GM19351 (cell line): ENCODE measurements around the gene UGT1A7.

Experiments
- ATAC-seq: cut with Tn5 transposase; IDR thresholded peaks from one replicate; pipeline ENCODE4 v1.9.1; 2021; ENCODE audit warnings: mild to moderate bottlenecking, moderate library complexity; ENCODE audit not compliant: unreplicated experiment

The UGT1A7 gene

GRCh38 chr2:233758141-233758540, 76.4 kb downstream of the UGT1A7 start:
- ATAC-seq = no peak

- no peak for ATAC-seq
These were observed 77.1 kb downstream of the UGT1A7 start for GRCh38 chr2:233758849-233759248.

GRCh38 chr2:233760043-233760442, 78.3 kb downstream of the UGT1A7 start, which contains the start of gene UGT1A1:
Gene UGT1A1, plus strand, starts transcription at chr2:233760270. Its CDS starts 18 bp downstream, at chr2:233760288.
- no peak for ATAC-seq

- ATAC-seq = no peak
These were observed 79.5 kb downstream of the UGT1A7 start for GRCh38 chr2:233761040-233761769.

GRCh38 chr2:233764264-233764663, 82.6 kb downstream of the UGT1A7 start:
- ATAC-seq = no peak

- no peak for ATAC-seq
These were observed 83.1 kb downstream of the UGT1A7 start for GRCh38 chr2:233764761-233765160.

GRCh38 chr2:233766416-233766815, 84.7 kb downstream of the UGT1A7 start:
- no peak for ATAC-seq

GRCh38 chr2:233768076-233768475, 86.4 kb downstream of the UGT1A7 start:
- ATAC-seq = no peak

GRCh38 chr2:233769260-233769659, 87.6 kb downstream of the UGT1A7 start:
- ATAC-seq = no peak

GRCh38 chr2:233772153-233772552, 90.5 kb downstream of the UGT1A7 start:
- no peak for ATAC-seq

- no peak for ATAC-seq
These were observed 90.9 kb downstream of the UGT1A7 start for GRCh38 chr2:233772583-233772982.

- ATAC-seq = no peak
These were observed 92.2 kb downstream of the UGT1A7 start for GRCh38 chr2:233773854-233774253.

- ATAC-seq = no peak
These were observed 93.7 kb downstream of the UGT1A7 start for GRCh38 chr2:233775414-233775813.

GRCh38 chr2:233778030-233778429, 96.3 kb downstream of the UGT1A7 start, which contains the start of gene MROH2A:
Gene MROH2A, plus strand, starts transcription at chr2:233778330. Its CDS starts 1,029 bp downstream, at chr2:233779359.
- no peak for ATAC-seq

- ATAC-seq = no peak
These were observed 98.0 kb downstream of the UGT1A7 start for GRCh38 chr2:233779722-233780121.

- no peak for ATAC-seq
These were observed 99.1 kb downstream of the UGT1A7 start for GRCh38 chr2:233780771-233781170.

GRCh38 chr2:233789554-233789953, 107.9 kb downstream of the UGT1A7 start:
- no peak for ATAC-seq

- no peak for ATAC-seq
These were observed 109.6 kb downstream of the UGT1A7 start for GRCh38 chr2:233791151-233791882.

- ATAC-seq = no peak
These were observed 110.2 kb downstream of the UGT1A7 start for GRCh38 chr2:233791883-233792329.

GRCh38 chr2:233792720-233793119, 111.0 kb downstream of the UGT1A7 start:
- ATAC-seq = no peak

- no peak for ATAC-seq
These were observed 111.9 kb downstream of the UGT1A7 start for GRCh38 chr2:233793465-233794127.
